Measurements from ENCODE around the gene MAP3K4.
"Not testable (repeated sequence)": the region's sequence is repeated elsewhere in the genome, so short reads cannot be mapped to it uniquely, and the experiment has no call there.

Gene MAP3K4

DNA sequence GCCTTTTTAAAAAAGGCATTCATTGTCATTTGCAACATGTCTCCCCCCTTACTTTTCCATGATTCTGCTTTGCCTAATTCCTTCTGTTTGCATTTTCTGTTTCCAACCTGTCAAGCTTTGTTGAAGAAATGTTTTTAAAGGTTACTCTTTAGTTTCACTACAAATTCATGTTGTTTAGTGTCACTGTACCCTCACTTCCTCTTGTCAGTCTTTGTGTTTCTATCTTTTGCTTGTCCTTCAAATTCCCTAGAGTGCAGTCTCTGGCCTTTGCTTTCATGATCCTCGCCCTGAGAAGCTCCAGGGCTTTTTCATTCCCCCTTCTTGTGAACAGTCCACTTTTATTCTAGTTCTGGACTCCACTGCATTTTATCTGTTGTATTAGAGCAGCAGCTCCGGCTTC is 90.6 kb downstream of the MAP3K4 start:
- DNase-seq (ENCODE audit: low spot score): no peak

GRCh38 chr6:161085246-161085645 is 93.7 kb downstream of the MAP3K4 start:
- no peak for DNase-seq (ENCODE audit: low spot score)

DNA sequence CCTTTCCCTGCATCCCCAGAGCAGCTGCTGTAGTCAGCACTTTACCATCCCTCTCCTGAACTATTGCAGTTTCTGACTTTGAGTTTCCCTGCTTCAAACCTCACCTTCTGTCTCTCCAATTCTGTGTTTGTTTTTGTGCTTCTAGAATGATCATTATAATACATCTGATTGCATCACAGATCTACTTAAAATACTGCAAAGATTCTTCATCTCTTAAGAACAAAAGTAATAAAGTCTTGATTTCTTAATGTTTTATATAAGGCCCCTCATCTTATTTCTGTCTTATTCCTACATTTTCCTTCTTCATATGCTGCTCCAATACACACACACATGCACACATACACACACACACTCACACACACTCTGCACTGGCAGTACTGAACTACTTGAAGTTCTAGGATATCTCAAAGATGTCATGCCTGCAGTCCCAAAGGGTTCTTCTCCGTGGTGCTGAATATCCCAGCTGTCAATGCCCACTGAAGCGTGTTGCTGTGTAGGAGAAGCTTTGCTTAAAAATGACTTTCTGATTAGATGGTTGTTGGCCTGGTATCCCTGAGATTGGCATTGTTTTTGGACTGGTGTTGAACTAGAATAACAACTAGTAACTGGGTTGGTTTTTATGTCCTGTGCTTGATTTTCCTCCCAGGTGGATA is 97.2 kb downstream of the MAP3K4 start:
- DNase-seq (ENCODE audit: low spot score): no peak

- DNase-seq (ENCODE audit: low spot score): no peak
Observed at GRCh38 chr6:161091151-161091550, 99.6 kb downstream of the MAP3K4 start.

DNA sequence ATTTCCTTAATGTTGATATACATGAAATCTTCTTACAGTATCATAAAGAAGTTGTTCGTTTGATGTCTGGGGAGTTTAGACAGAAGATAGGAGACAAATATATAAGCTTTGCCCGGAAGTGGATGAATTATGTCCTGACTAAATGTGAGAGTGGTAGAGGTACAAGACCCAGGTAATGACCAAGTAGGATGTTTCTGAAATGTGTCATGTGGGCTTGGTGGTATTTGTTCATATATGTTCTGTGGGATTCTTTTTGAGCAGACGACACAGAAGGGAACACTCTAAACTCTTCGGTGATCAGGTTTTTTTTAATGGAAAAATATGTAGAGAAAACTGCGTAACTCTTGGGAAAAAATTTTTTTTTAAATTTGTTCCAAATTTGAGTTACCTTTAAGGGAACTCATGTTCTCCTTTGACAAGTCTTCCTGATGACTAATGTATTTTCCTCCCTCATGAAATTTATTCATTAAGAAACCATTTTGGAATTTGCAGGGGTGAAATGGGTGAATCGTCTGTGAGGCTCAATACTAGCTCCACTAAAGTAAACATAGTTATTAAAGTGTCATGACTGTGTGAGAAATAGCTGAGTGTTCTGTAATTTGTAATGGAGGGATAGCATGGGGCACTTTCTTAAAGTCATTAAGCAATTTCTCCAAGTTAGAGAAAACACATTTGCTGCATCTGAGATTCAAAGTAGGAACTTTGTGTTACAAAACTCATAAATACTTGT is 100.6 kb downstream of the MAP3K4 start:
- DNase-seq (ENCODE audit: low spot score): no peak

- no peak for DNase-seq (ENCODE audit: low spot score)
Observed at GRCh38 chr6:161094955-161095354, 103.4 kb downstream of the MAP3K4 start.

DNA sequence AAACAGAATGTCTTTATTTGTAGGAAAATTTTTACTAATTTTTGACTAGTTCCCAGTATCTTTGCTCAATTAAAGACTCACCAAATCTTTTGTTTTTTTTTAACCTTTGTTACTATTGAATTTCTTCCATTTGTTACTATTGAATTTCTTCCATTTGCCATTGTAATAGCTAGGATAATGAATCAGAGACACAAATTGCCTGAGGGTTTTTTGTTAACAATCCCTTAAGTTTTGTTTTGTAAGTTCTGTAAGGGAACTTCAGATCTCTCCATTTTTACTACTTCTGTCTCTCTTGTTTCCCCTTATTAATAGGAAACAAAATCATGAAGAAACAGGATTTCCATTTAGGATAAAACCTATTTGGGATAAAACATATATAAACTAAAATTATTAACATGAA is 104.3 kb downstream of the MAP3K4 start:
- DNase-seq (ENCODE audit: low spot score): no peak

DNA sequence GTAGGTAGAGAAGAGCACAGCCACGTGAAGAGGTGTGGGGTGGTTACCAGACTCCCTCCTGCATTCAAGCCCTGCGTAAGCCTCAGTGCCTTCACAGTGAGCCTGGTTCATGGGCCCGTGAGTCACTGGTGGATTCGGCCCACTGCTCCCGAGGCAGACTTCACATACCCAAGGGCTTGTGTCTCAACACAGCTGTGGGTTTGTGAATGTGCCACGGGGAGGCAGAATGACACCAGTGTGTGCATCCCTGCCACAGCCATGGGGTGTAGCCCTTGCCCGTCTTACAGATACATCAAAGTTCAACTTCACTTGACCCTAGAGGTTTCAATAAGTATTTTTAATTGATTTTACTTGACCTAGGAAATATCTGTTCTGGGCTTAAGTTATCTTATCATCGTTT is 108.5 kb downstream of the MAP3K4 start:
- no peak for DNase-seq (ENCODE audit: low spot score)

DNA sequence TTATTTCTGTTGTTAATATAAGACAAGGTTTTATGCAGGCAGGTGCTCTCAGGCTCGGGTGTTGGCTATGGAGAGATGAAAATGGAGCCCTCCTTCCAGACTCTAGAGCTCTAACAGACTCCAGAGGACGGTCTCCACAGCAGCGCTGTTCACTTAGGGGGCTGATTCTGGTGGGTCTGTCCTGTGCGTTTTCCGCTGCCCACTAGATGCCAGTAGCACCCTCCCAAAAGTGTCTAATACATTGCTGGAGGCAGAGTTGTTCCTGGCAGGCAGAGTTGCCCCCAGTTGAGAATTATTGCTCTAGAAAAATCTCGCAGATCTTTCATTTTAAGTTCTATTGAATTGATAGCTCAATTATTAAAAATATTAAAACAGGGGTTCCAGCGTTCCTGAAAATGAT is 109.9 kb downstream of the MAP3K4 start:
- no peak for DNase-seq (ENCODE audit: low spot score)

DNA sequence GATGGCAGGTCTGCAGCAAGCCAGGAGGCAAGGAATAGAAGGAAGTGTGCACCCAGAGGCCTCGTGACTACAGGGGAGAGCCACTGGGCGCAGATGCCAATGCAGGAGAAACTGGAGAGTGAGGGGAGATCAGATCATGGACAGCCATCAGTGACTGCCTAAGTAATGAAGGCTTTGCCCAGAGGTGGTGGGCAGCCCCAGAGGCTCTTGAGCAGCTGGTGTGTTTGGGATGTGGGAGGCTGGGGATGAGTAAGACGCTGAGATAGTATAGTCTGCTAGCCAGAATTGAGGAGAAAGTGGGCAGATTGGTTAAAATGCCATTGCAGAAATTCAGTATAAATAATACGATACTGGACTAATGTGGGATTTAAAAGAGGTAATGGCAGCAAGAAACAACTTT is 111.9 kb downstream of the MAP3K4 start:
- no peak for DNase-seq (ENCODE audit: low spot score)

- no peak for DNase-seq (ENCODE audit: low spot score)
Observed at GRCh38 chr6:161104966-161105365, 113.4 kb downstream of the MAP3K4 start.

- DNase-seq (ENCODE audit: low spot score): no peak
Observed at GRCh38 chr6:161105408-161105807, 113.8 kb downstream of the MAP3K4 start.

GRCh38 chr6:161107779-161108730 is 116.5 kb downstream of the MAP3K4 start:
- no peak for DNase-seq (ENCODE audit: low spot score)

GRCh38 chr6:161108916-161109315 is 117.3 kb downstream of the MAP3K4 start:
- no peak for DNase-seq (ENCODE audit: low spot score)

DNA sequence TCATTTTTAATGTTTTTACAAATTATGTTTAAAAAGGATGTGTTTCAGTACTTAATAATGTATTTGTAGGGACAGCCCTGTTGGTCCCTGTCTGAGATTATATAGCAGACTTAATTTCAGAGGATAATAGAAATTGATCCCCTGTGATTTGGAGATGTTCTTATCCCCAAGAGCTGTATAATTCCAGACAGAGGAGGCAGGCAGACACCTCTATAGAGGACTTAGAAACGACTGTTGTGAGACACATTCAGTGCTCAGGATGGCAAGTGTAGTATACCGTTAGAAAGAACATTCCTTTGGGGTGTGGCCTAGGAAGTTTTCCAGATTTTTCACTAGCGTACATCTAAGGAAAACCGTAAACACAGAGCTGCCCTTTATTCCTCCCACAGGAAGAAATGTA is 117.8 kb downstream of the MAP3K4 start:
- DNase-seq (ENCODE audit: low spot score): no peak

DNA sequence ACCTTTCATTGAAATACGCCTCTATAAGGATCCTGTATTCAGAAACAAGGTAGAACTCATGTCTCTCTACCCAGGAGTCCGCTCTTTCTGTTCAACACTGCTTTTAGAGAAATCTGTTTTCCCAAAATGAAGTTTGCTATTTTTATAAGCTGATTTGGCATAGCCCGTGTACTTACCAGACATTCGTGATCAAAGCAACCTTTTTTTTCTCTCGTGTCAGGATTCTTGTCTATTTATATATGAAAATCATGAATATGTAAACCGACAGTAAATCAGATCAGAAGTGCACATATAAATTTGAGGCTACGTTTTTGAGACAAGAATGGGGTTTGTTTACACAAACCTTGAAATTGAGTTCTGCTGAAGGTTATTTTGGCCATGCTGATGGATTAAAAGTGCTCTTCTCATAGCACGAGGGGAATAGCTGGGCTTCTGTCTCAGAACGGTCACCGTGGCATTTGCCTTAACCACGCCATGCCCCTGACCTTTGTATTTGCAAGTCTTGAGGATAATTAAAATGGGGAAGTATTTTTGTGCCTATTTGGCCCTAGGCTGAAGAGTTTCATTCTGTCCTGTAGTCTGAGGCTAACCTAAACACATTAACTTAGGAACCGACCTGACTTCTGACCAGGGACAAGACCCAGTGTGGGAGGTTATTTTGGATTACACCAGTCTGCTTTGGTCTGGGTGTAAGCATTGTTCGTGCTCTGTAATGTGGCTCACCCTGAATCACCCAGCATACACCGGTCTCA is 118.6 kb downstream of the MAP3K4 start:
- no peak for DNase-seq (ENCODE audit: low spot score)

GRCh38 chr6:161111261-161111660 is 119.7 kb downstream of the MAP3K4 start:
- DNase-seq (ENCODE audit: low spot score): no peak

DNA sequence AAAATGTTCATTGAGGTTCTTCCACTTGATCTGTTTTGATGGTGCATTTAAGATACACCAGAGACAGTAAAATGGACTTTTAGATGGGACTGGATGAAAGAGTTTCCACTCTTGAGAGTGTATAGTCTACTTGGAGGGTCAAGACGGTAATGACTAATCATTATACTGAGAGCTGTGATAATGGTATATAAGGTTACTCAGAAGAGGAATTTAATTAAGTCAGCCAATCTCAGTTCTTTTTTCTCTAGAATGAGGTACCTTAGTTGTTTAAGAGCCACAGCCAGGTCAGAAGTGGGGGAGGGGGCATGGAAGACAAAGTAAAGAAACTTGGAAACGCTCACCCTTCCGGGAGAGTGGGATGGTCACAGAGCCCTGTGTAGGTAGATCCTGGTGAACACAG is 123.9 kb downstream of the MAP3K4 start:
- no peak for DNase-seq (ENCODE audit: low spot score)

DNA sequence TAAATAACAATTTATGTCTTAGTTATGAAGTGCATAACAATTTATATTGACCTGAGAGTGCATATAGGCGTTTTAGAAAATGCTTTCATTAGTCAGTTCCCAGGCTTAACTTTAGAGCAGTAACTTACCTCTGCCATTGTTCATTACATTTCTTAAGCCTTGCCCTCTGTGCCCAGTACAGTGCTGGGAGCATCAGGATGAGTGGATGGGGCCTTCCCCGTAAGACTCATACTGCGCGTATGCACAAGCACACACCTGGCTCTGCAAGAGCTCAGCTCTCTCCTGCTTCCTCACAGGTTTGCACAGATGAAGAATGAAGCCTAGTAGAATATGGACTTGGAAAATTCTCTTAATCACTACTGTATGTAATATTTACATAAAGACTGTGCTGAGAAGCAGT is 125.0 kb downstream of the MAP3K4 start:
- no peak for DNase-seq (ENCODE audit: low spot score)

DNA sequence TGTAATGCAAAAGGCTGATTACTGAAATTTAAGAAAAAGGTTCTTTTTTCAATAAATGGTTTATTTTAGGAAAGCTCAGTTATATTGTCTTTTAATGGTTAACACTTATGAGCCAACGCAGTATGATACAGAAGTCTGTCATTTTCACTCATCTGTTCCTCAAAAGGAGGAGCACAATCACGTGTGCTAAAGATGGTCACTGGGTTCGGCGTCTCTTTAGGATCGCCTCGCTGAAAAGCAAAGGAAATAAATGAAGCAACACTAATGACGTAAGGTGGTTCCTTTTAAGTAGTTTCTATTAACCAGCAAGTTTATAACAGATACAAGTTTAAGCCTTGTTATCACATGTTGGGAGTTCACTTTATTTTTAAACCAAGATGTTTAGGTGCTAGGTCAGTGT is 125.7 kb downstream of the MAP3K4 start:
- DNase-seq (ENCODE audit: low spot score): no peak

DNA sequence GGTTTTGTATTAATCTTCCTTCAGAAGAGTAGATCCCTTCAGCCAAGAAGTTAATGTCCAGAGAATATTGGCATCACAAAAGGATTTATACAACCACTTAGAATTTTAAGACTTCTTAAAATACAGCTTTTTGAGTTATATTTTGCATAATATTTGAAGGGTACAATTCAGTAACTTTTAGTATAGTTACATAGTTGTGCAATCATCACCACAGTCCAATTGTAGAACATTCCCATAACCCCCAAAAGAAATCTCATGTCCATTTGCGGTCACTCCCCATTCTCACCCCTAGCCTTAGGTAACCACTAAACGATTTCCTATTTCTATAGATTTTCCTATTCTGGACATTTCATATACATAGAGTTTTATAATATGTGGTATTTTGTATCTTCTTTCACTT is 126.4 kb downstream of the MAP3K4 start:
- no peak for DNase-seq (ENCODE audit: low spot score)

- not testable (repeated sequence) for DNase-seq (ENCODE audit: low spot score)
Observed at GRCh38 chr6:161123319-161123718, 131.8 kb downstream of the MAP3K4 start.
